ENCODE results near the gene BNIP3. TPM values are rescaled to one million over a fixed set of nuclear protein-coding genes. Genes with fewer than 3 reads are reported as not detected.

BNIP3 gene
- total RNA-seq, 2 donors from 2014 or later: 6.9 to 51.7 TPM

DNA sequence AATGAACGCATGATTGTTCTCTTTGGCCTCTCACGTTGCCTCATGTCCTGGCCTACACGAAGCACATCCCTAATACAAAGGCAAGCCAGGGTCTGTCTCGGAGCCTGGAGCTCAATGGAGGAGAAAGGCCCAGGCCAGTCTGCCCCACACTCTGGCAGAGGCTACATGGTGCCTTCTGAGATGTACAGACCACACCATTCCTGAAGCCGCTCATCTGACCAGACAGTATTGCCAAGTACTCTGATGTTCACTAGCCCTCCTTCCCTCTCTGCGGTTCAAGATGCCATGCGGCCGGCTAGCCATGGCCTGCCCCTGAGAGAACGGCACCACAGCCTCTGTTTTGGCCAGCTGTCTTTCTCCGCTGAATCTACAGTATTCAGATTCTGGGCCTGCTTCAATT is 5.9 kb downstream of the BNIP3 start:
- Histone ChIP-seq H3K9me3 (no peaks in the 10 kb centered on the region), H3K4me1 (peaks cover 12% of the 10 kb centered on the region), H3K27me3 (peaks cover 3% of the 10 kb centered on the region), H3K9ac (ENCODE audit: low read depth in 2 of 2, low read length in 2 of 2) (no peak overlapping the region), H3K4me3 (no peak overlapping the region), H3K27ac (no peak overlapping the region), H3K36me3 (no peaks in the 10 kb centered on the region)
- TF ChIP-seq, protein P1, sequence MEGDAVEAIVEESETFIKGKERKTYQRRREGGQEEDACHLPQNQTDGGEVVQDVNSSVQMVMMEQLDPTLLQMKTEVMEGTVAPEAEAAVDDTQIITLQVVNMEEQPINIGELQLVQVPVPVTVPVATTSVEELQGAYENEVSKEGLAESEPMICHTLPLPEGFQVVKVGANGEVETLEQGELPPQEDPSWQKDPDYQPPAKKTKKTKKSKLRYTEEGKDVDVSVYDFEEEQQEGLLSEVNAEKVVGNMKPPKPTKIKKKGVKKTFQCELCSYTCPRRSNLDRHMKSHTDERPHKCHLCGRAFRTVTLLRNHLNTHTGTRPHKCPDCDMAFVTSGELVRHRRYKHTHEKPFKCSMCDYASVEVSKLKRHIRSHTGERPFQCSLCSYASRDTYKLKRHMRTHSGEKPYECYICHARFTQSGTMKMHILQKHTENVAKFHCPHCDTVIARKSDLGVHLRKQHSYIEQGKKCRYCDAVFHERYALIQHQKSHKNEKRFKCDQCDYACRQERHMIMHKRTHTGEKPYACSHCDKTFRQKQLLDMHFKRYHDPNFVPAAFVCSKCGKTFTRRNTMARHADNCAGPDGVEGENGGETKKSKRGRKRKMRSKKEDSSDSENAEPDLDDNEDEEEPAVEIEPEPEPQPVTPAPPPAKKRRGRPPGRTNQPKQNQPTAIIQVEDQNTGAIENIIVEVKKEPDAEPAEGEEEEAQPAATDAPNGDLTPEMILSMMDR (IDR thresholded peaks at IDR 0.05): no peak
- DNase-seq: no peak
- intact Hi-C loops (cut with DNase I): loop anchor here (10.0 kb wide), 1 partner anchor 81 kb away; no protein-coding TSS in a partner anchor

DNA sequence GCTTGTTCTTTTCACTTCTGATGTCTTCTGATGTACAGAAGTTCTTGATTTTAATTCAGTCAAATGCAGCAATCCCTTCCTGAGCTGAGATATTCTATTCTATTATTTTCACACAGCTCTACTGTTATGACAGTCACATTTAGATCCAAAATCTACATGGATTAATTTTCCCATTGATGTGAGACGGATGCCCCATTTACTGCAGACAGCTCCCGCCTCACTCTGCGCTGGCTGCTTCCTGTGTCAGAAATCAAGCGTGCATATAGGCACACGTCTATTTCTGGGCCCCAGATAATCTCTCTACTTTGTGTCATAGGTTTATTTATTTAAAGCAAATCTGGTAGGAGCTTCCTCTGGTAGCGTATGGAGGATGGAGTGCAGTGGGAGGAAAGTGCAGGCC is 6.7 kb downstream of the BNIP3 start:
- Histone ChIP-seq H3K36me3 (no peaks in the 10 kb centered on the region), H3K27ac (no peak overlapping the region), H3K4me1 (peaks cover 8% of the 10 kb centered on the region), H3K4me3 (no peak overlapping the region), H3K9ac (ENCODE audit: low read depth in 2 of 2, low read length in 2 of 2) (no peak overlapping the region), H3K27me3 (peaks cover 1% of the 10 kb centered on the region), H3K9me3 (no peaks in the 10 kb centered on the region)
- DNase-seq: no peak
- TF ChIP-seq, protein P1 (IDR thresholded peaks at IDR 0.05): no peak
- intact Hi-C loops (cut with DNase I): loop anchor here (10.0 kb wide), 1 partner anchor 80 kb away; no protein-coding TSS in a partner anchor

DNA sequence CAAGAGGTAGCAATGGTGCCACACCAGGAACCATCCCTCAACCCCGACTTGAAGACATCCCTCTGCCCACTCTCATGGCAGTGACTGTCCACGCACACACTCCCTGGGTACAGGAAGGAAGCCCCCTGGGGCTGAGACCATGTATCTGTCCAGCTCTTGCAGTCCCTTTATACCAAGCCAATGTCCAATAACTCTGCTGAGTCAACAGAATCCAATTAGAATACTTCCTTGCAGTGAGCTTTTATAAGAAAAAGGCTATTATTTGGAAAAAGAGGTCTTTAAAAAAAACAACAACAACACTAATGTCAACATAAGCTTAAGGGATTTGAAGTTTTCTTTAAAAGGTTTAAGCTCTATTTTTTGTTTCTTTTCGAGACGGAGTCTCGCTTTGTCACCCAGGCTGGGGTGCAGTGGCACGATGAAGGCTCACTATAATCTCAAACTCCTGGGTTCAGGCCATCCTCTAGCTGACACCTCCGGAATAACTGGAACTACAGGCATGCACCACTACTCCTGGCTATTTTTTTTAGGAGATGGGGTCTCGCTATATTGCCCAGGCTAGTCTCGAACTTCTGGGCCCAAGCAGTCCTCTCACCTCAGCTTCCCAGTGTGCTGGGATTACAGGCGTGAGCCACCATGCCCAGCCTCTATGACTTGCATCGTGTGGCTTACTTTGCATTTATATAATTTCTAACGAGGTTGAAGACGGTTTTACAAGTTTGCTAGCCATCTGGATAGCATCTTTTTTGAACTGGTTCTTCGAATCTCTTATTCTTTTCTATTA is 7.5 kb downstream of the BNIP3 start:
- no peaks in the 10 kb centered on the region for H3K36me3 ChIP-seq
- H3K4me1 ChIP-seq: peaks cover 7% of the 10 kb centered on the region
- no peak for DNase-seq

DNA sequence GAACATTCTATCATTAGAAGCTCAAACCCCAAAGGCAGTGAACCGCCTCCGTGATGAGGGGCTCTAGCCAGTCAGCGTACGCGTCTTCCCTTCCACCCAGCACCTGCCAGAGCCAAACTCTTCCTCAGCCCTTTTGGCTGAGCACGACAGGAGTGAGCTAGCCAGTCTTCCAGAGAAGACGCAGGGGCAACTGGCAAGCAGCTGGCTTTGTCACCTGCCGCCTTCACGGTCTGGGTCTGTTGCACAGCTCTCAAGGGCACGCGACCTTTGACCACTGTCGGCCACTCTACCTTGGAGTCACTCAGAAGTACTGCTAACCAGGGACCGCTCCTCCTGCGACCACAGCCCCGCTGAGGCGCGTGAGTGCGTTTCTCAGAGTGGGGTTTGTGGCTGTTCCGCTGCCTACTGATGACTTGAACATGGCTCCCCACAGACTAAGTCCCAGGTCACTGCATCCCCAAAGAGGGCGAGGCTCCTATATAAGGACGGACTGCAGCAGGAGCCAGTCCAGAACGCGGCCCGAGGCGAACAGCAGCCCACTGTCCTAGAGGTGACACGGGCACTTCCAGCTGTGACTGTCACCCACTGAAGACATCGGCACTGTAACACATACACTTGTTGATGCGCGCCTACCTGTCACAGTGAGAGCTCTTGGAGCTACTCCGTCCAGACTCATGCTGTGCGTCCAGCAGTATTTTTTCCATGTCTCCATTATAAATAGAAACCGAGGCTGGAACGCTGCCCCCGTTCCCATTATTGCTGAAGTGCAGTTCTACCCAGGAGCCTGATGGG is 8.4 kb downstream of the BNIP3 start:
- no peak for DNase-seq
- Histone ChIP-seq H3K9me3 (no peaks in the 10 kb centered on the region), H3K4me3 (no peak overlapping the region), H3K27me3 (no peaks in the 10 kb centered on the region), H3K27ac (no peak overlapping the region), H3K36me3 (no peaks in the 10 kb centered on the region), H3K9ac (ENCODE audit: low read depth in 2 of 2, low read length in 2 of 2) (no peak overlapping the region), H3K4me1 (peaks cover 7% of the 10 kb centered on the region)
- TF ChIP-seq, protein P1 (IDR thresholded peaks at IDR 0.05): no peak
- intact Hi-C loops (cut with DNase I): loop anchor here (10.0 kb wide), 1 partner anchor 79 kb away; no protein-coding TSS in a partner anchor

More for the DNA sequence above, 7.5 kb downstream of the BNIP3 start:
- Histone ChIP-seq H3K4me3 (no peak overlapping the region), H3K9me3 (no peaks in the 10 kb centered on the region), H3K9ac (ENCODE audit: low read depth in 2 of 2, low read length in 2 of 2) (no peak overlapping the region), H3K27me3 (no peaks in the 10 kb centered on the region), H3K27ac (no peak overlapping the region)
- TF ChIP-seq, protein P1 (IDR thresholded peaks at IDR 0.05): no peak
- intact Hi-C loops (cut with DNase I): loop anchor here (10.0 kb wide), 1 partner anchor 79 kb away; no protein-coding TSS in a partner anchor

DNA sequence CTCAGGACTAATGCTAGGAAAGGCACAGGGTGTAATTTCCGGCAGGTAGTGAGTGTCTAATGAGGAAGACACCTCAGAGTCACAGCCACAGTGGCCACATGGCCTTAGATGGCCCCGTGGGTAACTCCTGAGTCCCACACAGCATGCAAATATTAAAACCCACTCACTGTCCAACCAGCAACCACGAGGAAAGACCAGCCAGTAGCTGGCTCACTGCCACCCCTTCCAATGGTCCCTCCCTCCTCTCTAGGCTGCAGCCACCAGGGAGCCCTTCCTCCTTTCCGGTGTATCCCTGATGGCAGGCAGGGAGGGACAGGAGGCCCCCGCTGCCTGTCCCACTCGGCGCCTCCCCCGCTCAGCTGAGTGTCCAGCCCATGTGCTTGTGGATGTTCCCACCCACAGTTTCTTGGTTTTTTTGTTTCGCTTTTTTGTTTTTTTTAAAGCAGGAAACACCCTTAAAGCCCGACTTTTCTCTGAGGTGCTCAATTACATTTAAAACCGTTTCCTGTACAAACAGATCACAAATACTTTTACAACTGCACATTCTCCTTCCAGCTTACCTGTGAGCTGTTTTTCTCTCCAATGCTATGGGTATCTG is 9.2 kb downstream of the BNIP3 start:
- H3K36me3 ChIP-seq: no peaks in the 10 kb centered on the region
- H3K4me3 ChIP-seq: no peak overlapping the region
- peak; percentile 40 for DNase-seq
- H3K27ac ChIP-seq: no peak overlapping the region
- no peaks in the 10 kb centered on the region for H3K9me3 ChIP-seq
- H3K4me1 ChIP-seq: peaks cover 7% of the 10 kb centered on the region
- TF ChIP-seq, protein P1 (IDR thresholded peaks at IDR 0.05): no peak
- H3K27me3 ChIP-seq: no peaks in the 10 kb centered on the region
- intact Hi-C loops (cut with DNase I): loop anchor here (10.0 kb wide), 1 partner anchor 78 kb away; no protein-coding TSS in a partner anchor
- H3K9ac ChIP-seq (ENCODE audit: low read depth in 2 of 2, low read length in 2 of 2): no peak overlapping the region

Measured in colonic mucosa (tissue), 4 donors.